ENCODE measurements around the gene SLC4A9. TPM values are rescaled to one million over a fixed set of nuclear protein-coding genes. Genes with fewer than 3 reads are reported as not detected.

The SLC4A9 gene
- total and polyA plus RNA-seq, 8 donors, result 0.30 TPM; not detected in 7

DNA sequence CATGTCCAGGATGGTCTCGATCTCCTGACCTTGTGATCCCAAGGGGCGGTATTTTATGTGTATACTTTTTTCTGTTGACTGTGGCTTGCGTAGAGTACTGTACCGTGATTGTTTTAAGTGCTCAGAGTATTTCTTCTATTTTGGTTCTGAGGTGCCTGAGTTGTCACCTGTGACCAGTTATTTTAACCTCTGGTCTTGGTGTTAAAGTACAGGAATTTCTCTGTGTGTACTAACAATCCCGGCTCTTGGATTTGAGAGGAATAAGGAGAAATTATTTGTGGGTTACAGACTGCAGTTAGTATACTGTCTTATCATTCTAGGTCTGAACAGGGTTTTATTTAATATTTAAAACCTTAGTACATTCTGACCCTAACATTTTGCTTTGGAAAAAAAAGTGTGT, 43.6 kb downstream of the SLC4A9 start:
- Histone ChIP-seq H3K36me3 (peaks cover 0 to 14% (median 11%) of the 10 kb centered on the region in 4 donors), H3K9me3 (no peaks in the 10 kb centered on the region), H3K4me3 (peak overlapping the region; percentile 85 to 99 (median 92)), H3K27me3 (no peaks in the 10 kb centered on the region), H3K4me1 (peaks cover 35 to 75% (median 55%) of the 10 kb centered on the region in 4 donors), H3K27ac (peak overlapping the region in 1 of 5 donors; percentile 98)
- 27 to 49% (median 35%) methylated on average over 5 of the region's 5 CpGs for WGBS, 5 donors
- no peak for DNase-seq
- intact Hi-C loops (cut with DNase I; ENCODE audit: low total_unique reads), result no loop called here
- TF ChIP-seq, protein P1, sequence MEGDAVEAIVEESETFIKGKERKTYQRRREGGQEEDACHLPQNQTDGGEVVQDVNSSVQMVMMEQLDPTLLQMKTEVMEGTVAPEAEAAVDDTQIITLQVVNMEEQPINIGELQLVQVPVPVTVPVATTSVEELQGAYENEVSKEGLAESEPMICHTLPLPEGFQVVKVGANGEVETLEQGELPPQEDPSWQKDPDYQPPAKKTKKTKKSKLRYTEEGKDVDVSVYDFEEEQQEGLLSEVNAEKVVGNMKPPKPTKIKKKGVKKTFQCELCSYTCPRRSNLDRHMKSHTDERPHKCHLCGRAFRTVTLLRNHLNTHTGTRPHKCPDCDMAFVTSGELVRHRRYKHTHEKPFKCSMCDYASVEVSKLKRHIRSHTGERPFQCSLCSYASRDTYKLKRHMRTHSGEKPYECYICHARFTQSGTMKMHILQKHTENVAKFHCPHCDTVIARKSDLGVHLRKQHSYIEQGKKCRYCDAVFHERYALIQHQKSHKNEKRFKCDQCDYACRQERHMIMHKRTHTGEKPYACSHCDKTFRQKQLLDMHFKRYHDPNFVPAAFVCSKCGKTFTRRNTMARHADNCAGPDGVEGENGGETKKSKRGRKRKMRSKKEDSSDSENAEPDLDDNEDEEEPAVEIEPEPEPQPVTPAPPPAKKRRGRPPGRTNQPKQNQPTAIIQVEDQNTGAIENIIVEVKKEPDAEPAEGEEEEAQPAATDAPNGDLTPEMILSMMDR (IDR thresholded peaks at IDR 0.05), result no peak
- TF ChIP-seq EP300 (IDR thresholded peaks at IDR 0.05), result no peak
- no peak for TF ChIP-seq POLR2A (IDR thresholded peaks at IDR 0.05)
- TF ChIP-seq POLR2AphosphoS5 (IDR thresholded peaks at IDR 0.05), result no peak

DNA sequence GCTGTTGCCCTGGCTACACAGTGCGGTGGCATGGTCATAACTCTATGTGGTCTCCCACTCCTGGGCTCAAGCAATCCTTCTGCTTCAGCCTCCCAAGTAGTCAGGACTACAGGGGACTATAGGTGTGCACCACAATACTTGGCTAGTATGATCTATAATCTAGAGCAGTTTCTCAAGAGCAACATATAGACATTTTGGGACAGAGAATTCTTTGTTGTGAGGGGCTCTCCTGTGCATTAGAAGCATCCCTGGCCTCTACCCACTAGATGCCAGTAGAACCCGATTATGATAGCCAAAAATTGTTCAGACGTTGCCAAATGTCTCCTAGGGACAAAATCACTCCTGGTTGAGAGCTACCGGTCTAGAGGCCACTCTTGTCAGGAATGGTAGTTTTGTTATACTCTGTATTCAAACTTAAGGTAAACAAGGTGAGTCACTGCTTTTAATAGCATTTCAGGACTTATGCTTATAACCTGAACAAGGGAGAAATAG, 48.8 kb downstream of the SLC4A9 start:
- Histone ChIP-seq H3K4me1 (peaks cover 27 to 93% (median 63%) of the 10 kb centered on the region in 4 donors), H3K27me3 (no peaks in the 10 kb centered on the region), H3K4me3 (no peak overlapping the region), H3K9me3 (no peaks in the 10 kb centered on the region), H3K36me3 (peaks cover 0 to 14% (median 11%) of the 10 kb centered on the region in 4 donors), H3K27ac (peak overlapping the region in 3 of 5 donors; percentile 13 to 59 (median 32))
- DNase-seq, result peak in 1 of 2 donors; percentile 26
- WGBS, 5 donors, result 32 to 46% (median 39%) methylated on average over 4 of the region's 4 CpGs
- intact Hi-C loops (cut with DNase I; ENCODE audit: low total_unique reads), result no loop called here
- no peak for TF ChIP-seq POLR2A (IDR thresholded peaks at IDR 0.05)

DNA sequence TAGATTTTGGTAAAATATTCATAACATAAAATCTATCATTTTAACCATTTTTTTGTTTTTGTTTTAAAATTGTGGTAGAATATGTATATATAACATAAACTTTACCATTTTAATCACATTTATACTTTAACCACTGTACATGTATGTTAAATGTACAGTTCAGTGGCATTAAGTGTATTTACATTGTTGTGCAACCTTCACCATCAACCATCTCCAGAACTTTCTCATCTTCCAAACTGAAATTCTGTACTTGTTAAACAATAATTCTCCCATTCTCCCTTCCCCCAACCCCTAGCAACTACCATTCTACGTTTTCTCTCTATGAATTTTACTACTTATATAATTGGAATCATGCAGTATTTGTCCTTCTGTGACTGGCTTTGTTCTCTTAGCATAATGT, 53.2 kb downstream of the SLC4A9 start:
- TF ChIP-seq, protein P1 (IDR thresholded peaks at IDR 0.05), result no peak
- TF ChIP-seq EP300 (IDR thresholded peaks at IDR 0.05) (no peak), POLR2AphosphoS5 (IDR thresholded peaks at IDR 0.05) (no peak), POLR2A (IDR thresholded peaks at IDR 0.05) (no peak)
- no peaks in the 10 kb centered on the region for H3K27me3 ChIP-seq
- no peak overlapping the region for H3K27ac ChIP-seq
- 44 to 69% (median 58%) methylated on average over 1 of the region's 1 CpG for WGBS, 5 donors
- H3K4me3 ChIP-seq, result no peak overlapping the region
- H3K36me3 ChIP-seq, result peaks cover 0 to 7% (median 2%) of the 10 kb centered on the region in 4 donors
- H3K9me3 ChIP-seq, result no peaks in the 10 kb centered on the region
- intact Hi-C loops (cut with DNase I; ENCODE audit: low total_unique reads), result no loop called here
- peaks cover 13 to 57% (median 36%) of the 10 kb centered on the region in 4 donors for H3K4me1 ChIP-seq
- DNase-seq, result no peak

DNA sequence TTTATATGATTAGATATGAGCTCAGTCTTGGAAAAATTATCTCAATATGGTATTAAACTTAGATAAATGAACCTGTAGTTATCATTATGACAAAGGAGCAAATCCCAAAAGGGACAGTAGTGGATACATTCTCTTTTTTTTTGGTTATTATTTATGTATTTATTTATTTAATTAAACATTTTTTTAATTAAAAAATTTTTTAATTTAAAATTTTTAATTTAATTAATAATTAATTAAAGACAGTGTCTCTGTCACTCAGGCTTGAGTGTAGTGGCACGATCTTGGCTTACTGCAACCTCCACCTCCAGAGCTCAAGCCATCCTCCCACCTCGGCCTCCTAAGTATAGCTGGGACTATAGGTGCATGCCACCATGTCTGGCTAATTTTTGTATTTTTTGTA, 57.2 kb downstream of the SLC4A9 start:
- Histone ChIP-seq H3K9me3 (no peaks in the 10 kb centered on the region), H3K4me3 (no peak overlapping the region), H3K27me3 (no peaks in the 10 kb centered on the region), H3K27ac (no peak overlapping the region), H3K4me1 (peaks cover 0 to 56% (median 35%) of the 10 kb centered on the region in 4 donors), H3K36me3 (peaks cover 0 to 7% (median 2%) of the 10 kb centered on the region in 4 donors)
- intact Hi-C loops (cut with DNase I; ENCODE audit: low total_unique reads), result no loop called here
- WGBS, 5 donors, result 92 to 100% (median 97%) methylated on average over 2 of the region's 2 CpGs
- TF ChIP-seq POLR2A (IDR thresholded peaks at IDR 0.05) (no peak), EP300 (IDR thresholded peaks at IDR 0.05) (no peak), POLR2AphosphoS5 (IDR thresholded peaks at IDR 0.05) (no peak)
- TF ChIP-seq, protein P1 (IDR thresholded peaks at IDR 0.05), result no peak
- no peak for DNase-seq

DNA sequence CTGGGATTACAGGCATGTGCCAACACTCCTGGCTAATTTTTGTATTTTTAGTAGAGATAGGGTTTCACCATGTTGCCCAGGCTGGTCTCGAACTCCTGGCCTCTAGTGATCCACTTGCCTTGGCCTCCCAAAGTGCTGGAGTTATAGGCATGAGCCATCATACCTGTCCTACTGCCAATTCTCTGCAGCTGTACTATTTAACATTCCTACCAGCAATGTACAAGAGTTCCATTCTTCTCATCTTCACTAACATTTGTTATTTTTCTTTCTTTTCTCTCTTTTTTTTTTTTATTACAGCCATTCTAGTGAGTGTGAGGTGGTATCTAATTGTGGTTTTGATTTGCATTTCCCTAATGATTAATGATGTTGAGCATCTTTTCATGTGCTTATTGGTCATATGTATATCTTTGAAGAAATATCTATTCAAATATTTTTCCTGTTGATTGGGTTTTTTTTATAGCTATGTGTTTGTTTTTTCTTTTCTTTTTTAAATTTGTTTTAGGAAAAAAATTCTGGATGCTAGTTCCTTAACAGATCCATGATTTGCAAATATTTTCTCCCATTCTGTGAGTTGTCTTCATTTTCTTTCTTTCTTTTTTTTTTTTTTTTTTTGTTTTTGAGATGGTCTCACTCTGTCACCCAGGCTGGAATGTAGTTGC, 59.0 kb downstream of the SLC4A9 start:
- Histone ChIP-seq H3K4me1 (peaks cover 0 to 57% (median 32%) of the 10 kb centered on the region in 4 donors), H3K9me3 (no peaks in the 10 kb centered on the region), H3K27ac (no peak overlapping the region), H3K27me3 (no peaks in the 10 kb centered on the region), H3K4me3 (no peak overlapping the region), H3K36me3 (peaks cover 0 to 7% (median 2%) of the 10 kb centered on the region in 4 donors)
- TF ChIP-seq POLR2A (IDR thresholded peaks at IDR 0.05) (no peak), POLR2AphosphoS5 (IDR thresholded peaks at IDR 0.05) (no peak), EP300 (IDR thresholded peaks at IDR 0.05) (no peak)
- TF ChIP-seq, protein P1 (IDR thresholded peaks at IDR 0.05), result no peak
- intact Hi-C loops (cut with DNase I; ENCODE audit: low total_unique reads), result no loop called here
- DNase-seq, result no peak
- 96 to 100% (median 100%) methylated on average over 1 of the region's 1 CpG for WGBS, 5 donors
